ENCODE data around the gene ARSA. TPM values are rescaled to one million over a fixed set of nuclear protein-coding genes. Genes with fewer than 3 reads are reported as not detected.
A peak's percentile ranks its signal among the peaks of the same experiment; 100 is the strongest.

Gene ARSA
- polyA plus RNA-seq, 3 donors: 24.9 to 56.2 (median 44.1) TPM

DNA sequence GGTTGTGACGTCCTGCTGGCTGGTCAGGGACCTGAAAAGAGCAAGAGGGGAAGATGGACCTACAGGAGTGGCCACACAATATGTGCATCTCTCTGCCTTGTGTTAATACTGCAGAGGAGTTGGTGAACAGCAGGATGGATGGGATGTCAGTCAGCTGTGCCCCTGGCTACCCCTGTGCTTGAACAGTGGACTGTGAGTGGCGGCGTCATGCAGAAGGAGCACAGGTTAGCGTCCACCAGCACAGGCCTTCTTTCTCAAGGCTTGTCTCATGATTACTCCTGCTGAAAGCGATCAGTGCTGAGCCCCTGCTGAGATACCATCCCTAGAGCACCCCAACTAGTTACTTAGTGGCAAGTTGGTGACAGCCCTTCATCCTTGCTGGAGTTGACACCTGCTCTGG, 41.5 kb downstream of the ARSA start:
- WGBS, 3 donors: 75 to 93% (median 85%) methylated on average over 5 of the region's 5 CpGs

DNA sequence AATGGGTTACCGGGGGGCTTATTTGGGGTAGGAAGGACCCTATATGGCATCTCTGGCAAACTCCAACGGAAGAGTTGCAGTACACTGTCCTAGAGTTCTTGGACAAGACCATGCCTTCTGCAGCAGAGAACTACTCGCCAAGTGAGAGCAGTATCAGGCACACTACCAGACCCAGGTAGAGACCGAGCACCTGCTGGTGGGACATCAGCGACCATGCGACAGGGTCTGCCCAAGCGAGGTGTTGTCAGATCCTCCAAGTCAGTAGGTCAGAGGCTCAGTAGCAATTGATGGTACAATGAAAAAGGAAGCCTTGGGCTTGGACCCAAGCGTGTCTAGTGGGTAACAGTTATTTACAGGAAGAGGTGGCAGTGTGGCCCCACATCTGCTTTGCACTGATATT, 42.2 kb downstream of the ARSA start:
- 86 to 95% (median 92%) methylated on average over 8 of the region's 8 CpGs for WGBS, 3 donors
- H3K27ac ChIP-seq (ENCODE audit: low read depth, low read length): no peak overlapping the region

More for the DNA sequence above, 41.5 kb downstream of the ARSA start:
- no peak overlapping the region for H3K27ac ChIP-seq (ENCODE audit: low read depth, low read length)

DNA sequence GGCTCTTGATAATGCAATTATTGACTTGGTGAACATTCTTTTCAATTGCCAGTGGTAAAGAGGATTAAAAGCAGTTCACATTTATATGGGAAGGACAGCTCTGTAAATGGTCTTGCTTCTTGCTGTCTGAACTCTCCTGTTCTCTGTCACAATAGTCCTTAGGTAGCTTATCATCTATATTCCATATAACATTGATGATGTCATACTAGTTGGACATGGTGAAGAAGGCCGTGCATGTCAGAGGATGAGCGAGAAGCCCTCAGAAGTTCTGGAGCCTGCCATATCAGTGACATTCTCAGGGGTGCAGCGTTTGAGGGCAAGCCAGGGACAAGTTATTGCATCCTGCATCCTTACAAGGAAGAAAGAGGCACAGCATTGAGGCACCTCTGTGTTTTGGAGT, 42.7 kb downstream of the ARSA start:
- H3K27ac ChIP-seq (ENCODE audit: low read depth, low read length): no peak overlapping the region
- 91 to 96% (median 94%) methylated on average over 3 of the region's 3 CpGs for WGBS, 3 donors

DNA sequence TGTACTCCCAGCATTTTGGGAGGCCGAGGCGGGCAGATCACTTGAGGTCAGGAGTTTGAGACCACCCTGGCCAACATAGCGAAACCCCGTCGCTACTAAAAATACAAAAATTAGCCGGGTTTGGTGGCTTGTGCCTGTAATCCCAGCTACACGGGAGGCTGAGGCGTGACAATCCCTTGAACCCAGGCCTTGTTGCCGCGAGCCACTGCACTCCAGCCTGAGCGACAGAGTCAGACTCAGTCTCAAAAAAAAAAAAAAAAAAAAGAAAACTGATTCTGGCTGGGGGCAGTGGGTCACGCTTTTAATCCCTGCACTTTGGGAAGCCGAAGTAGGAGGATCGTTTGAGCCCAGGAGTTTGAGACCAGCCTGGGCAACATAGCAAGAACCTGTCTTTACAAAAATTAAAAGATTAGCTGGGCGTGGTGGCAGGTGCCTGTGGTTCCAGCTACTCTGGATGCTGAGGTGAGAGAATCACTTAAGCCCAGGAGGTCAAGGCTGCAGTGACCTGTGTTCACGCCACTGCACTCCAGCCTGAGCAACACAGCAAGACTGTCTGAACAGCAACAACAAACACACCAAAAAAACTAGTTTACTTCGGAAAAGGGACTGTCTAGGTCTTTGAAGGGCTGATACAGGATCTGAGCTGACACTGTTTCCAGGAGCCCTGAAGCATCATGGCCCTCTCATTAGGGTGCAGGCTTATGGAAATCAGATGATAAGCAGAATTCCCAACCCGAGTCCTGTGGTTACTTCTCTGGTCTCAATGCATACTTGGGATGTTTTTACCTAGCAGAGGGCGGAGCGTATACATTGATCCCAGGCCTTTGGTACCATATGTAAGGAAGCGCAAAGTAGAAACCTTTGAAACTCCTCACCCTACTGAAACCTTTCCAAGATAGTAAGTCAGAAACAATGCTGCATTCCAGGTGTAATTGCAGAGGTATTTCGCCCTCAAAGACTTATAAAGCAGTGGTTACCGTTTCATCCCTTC, 43.6 kb downstream of the ARSA start:
- 92 to 96% (median 95%) methylated on average over 23 of the region's 23 CpGs for WGBS, 3 donors

DNA sequence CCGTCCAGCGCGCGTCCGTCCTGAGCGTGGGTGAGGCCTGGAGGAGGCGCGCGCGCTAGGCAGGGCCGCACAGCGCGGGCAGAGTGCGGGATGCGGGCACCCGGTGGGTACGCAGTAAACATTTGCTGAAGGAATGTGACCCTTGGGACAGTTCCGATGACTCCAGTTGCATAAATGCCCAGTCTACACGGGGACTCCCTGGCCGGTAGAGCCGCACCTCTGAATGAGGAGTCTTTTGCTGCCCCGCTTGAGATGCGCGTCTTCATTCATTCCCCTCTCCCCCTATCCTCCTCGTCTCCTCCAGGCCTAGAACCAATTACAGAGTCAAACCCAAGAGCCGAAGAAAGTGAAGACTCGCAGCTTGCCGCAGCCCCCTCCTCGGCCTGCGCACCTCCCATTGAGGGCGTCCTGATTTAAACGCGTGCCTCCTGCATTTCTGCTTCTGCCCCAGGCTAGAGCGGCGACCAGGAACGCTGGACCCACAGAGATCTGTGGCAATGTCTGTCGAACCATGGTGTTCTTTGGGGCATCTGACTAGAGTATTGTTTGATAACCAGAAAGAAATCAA, 44.6 kb downstream of the ARSA start:
- WGBS, 3 donors: 7 to 11% (median 9%) methylated on average over 37 of the region's 37 CpGs
- no peak overlapping the region for H3K27ac ChIP-seq (ENCODE audit: low read depth, low read length)

More for the DNA sequence above, 43.6 kb downstream of the ARSA start:
- no peak overlapping the region for H3K27ac ChIP-seq (ENCODE audit: low read depth, low read length)

DNA sequence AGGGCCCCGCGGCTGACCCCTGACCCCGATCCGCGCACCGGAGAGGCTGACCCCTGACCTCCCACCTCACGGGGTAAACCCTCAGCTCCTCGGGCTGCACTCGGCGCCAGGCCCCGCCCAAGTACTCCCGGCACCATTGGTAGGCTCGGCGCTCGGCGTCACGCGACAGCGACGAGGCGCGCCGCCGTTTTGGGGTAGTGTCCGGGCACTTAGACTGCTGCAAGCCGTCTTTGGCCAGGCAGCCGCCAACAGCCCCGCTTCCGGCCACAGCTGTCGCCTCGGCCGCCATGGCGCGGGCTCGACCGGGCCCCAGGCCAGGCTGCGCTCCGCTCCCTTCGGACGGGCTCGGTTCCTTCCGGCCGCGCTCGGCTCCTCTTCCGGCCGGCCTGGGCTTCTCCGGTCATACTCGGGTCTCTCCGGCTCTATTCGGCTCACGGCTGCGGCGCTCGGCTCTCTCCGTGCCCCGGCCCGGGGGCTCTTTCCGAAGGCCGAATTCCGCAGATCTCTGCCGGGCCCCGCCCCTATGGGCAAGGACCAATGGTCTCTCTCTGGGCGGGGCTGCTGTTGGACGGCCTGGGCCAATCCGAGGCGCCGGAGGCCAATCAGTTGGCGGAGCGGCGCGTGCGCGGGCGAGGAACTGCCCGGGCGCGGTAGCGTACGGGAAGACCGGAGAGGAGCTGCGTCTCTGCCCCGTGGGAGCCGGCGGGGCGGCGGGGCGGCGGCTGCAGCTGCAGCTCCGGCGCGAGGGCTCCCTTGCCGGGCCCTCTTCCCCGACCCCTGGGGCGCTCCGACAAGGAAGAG, 45.3 kb downstream of the ARSA start, which contains the start of gene CHKB:
TSS of gene CHKB (minus strand) at position 357 of the 801 bp plus-strand sequence. CDS start at position 289, 68 bp downstream.
- 0 to 1% (median 0%) methylated on average over 73 to 96 of the region's 96 CpGs for WGBS, 3 donors
- H3K27ac ChIP-seq (ENCODE audit: low read depth, low read length): peak within 1 kb of the TSS; percentile 91

DNA sequence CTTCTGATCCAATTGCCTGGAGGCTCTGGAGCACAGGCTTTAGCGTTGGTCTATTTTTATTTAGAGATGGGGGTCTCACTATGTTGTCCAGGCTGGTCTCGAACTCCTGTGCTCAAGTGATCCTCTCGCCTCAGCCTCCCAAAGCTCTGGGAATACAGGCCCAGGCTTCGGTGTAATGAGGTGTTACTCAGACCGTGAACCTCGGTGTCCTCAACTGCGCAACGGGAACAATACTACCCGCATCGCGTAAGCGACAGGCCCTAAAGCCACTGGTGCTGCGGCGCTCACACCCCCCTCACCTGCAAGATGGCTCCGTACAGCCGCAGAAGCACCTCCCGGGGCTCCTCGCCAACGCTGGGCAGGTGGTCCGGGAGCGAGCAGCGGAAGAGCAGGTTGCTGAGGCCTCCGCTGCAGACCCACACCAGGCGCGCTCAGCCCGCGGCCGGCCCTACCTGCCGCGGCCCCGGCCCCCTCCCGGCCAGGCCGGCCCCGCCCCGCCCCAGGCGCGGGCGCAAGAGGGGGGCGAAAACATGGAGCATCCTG, 45.9 kb downstream of the ARSA start:
- peak overlapping the region; percentile 91 for H3K27ac ChIP-seq (ENCODE audit: low read depth, low read length)
- WGBS, 3 donors: 7 to 8% (median 7%) methylated on average over 26 to 39 of the region's 39 CpGs

DNA sequence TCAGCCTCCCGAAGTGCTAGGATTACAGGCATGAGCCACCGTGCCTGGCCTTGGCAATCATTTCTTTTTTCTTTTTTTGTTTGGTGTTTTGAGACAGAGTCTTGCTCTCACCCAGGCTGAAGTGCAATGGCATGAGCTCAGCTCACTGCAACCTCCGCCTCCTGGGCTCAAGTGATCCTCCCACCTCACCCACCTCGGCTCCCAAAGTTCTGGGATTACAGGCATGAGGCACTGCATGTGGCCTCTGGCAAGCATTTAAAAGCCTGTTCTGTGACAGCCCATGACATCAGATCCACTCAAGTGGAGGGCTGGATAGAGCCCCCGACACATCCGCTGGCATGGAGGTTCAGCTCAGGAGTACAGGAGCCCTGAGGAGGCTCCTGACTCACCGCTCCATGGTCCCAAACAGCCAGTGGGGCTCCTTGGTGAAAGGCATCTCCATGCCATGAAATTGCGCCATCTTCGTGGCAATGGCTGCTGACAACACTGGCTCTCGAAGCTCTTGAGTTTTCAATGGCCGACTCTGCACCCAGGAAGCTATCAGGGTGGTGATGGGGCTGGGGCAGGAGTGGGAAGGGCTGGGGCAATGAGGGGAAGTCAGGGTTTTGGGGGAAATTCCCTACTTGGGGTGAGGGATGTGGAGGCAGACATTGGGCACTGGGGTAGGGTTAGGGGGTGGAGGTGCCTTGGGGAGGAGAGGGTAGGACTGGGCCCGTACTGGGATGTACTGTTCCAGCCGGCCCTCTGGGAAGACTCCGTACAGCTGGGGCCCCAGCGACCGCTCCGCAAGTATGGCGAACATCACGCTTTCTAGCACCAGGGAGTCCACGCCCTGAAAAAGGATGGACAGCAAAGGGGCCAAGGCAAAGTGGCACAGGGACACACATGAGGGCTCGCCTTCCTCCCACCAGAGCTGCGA, 46.7 kb downstream of the ARSA start:
- H3K27ac ChIP-seq (ENCODE audit: low read depth, low read length): no peak overlapping the region

DNA sequence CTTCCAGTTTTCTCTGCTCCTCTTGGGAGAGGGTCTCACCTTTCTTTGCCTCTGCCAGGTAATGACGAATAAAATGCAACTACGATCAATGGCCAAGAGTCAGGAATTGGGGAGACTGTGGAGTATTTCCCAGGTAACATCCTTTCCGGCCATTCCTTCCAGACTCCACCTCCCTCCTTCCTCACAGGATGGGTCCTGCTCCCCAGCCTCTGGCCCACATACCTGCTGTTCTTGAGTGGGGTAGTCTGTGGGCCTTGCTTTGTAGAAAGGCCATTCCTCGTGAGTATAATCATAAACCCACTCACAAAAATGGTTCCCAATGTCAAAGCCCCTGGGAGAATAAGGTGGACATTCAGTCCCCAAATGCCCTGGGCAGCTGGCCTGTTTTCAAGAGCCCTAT, 48.2 kb downstream of the ARSA start:
- 93 to 96% (median 95%) methylated on average over 4 of the region's 4 CpGs for WGBS, 3 donors
- H3K27ac ChIP-seq (ENCODE audit: low read depth, low read length): no peak overlapping the region

More for the DNA sequence above, 46.7 kb downstream of the ARSA start:
- 89 to 94% (median 92%) methylated on average over 22 of the region's 22 CpGs for WGBS, 3 donors

DNA sequence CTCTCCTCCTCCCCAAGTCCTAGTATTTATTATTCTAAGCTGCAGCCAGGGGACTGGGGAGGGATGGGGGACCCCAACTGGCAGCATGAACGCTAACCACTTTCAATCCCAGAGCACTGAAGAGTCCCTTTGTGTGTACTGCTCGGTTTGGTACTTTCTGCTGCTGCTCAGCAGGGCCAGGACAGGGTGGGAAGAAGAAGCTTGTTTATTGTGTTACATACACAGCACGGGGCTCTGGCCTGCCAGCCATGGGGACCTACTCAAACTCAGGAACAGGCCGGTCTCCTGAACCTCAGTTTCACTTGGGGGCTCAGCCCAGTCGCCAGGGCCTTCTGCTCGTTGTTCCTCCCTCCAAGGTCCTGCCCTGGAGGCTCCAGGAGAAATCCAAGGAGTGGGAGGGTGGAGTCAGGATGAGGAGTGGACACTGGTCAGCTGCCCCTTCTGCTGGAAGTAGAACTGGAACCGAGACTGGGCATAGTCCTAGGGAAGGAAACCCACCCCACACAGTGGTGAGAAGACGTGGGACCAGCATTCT, 49.1 kb downstream of the ARSA start:
- 57 to 65% (median 61%) methylated on average over 8 of the region's 8 CpGs for WGBS, 3 donors
- H3K27ac ChIP-seq (ENCODE audit: low read depth, low read length): no peak overlapping the region

DNA sequence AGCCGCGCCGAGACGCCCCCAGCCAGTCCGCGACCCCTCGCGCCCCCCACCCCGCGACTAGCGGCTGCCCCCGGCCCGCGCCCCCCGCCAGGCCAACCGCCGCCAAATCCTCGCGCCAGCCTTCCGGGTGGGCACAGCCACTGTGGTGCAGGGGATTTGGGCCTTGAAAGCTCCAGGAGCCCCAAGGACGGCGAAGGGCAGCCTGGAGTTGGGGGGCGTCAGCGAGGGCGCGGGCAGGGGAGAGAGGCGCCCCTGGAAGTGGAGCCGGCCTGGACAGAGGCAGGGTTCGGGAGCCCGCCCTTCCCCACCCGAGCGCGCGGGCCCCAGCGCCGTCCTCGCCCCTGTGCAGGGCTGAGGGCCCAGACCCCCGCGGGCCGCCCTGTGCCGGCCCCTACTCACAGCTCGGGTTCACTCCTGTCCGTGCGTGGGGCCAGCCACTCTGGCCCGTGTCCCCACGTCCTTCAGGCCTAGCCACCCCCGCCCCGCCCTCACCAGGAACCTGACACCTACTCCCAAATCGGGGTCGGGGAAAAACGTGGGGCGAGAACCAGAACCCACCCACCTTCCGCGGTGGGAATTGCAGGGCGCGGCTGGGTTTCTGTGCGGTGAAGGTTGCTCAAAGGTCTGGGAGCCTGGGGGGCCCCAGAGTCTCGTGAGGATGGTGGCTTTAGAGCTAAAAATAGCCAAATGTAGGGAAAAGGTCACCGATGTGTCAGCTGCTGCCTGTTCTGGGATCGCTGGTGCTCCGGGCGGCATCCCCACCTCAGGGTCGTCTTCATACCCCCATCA, 49.8 kb downstream of the ARSA start, which contains the start of gene CPT1B:
TSS of gene CPT1B (minus strand) at position 441 of the 789 bp plus-strand sequence. CDS start 512 bp downstream, outside the sequence.
- H3K27ac ChIP-seq (ENCODE audit: low read depth, low read length): no peak within 1 kb of the TSS
- 25 to 37% (median 30%) methylated on average over 55 to 63 of the region's 63 CpGs for WGBS, 3 donors

DNA sequence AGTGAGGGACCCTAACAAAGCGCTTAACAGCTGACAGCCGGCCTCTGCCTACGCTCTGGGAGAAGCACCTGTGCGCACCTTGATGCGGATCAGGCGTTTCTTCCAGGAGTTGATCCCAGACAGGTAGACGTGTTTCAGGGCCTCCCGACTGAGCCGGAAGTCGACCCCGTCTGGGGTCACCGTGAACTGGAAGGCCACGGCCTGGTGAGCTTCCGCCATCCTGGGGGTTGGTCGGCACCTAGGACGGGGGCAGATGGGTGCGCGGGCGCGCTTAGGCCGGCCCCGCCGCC, 50.3 kb downstream of the ARSA start:
- WGBS, 3 donors: 46 to 62% (median 57%) methylated on average over 23 of the region's 23 CpGs
- H3K27ac ChIP-seq (ENCODE audit: low read depth, low read length): no peak overlapping the region

DNA sequence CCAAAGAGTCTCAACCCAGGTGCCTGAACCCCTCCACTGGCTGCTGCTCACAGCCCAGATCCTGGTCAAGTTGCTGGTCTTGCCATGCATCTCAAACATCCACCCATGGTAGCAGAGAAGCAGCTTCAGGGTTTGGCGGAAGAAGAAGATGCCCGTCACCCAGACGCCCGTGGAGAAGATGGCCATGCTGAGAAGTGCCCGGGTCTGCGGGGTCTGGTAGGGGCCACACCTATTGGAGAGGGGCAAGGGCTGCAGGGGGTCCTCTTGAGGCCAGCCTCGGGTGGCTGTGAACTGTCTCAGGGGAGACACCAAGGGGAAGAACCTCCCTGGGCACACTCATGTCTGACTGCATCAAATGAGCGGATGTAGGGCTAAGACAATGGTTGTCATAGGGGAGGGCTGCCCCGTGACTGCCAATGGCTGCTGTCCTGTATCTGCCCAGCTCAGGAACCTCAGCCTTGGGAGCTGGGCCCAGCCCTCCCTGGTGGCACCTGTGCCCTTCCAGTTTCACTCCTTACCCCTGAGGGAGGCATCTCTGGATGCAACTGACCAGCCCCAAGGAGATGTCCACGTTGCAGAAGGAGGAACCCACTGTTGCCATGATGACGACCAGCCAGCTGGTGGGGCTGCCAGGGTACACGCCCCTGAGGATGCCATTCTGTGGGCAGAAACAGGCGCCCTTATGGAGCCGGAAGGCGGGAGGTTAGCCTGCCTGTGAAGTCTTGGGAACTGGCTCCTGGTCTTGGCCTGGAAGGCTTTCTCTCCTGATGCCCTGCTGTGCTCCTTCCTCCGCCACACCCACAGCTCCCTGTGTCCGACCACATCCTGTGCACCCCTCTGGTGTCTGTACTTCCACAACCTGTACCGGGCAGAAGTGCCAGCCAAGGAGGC, 50.9 kb downstream of the ARSA start:
- H3K27ac ChIP-seq (ENCODE audit: low read depth, low read length): no peak overlapping the region
- 76 to 92% (median 77%) methylated on average over 18 of the region's 18 CpGs for WGBS, 3 donors

DNA sequence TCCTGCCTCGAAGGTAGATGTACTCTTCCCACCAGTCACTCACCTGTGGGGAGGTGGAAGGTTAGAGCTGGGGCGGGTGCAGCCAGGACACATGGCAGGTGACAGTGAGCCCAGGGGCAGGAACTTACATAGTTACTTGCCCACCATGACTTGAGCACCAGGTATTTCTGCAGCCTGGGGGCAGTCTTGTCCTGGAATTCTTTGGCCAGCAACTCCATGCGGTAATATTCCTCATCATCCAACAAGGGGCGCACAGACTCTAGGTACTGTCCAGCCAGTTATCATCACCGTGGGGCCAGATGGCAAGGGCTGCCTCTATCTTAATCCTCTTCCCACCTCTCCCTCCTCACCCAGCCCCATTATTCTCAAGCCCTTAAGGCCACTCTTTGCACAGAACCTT, 51.9 kb downstream of the ARSA start:
- whole genome bisulfite sequencing, 3 donors: 65 to 70% (median 68%) methylated on average over 5 of the region's 5 CpGs

DNA sequence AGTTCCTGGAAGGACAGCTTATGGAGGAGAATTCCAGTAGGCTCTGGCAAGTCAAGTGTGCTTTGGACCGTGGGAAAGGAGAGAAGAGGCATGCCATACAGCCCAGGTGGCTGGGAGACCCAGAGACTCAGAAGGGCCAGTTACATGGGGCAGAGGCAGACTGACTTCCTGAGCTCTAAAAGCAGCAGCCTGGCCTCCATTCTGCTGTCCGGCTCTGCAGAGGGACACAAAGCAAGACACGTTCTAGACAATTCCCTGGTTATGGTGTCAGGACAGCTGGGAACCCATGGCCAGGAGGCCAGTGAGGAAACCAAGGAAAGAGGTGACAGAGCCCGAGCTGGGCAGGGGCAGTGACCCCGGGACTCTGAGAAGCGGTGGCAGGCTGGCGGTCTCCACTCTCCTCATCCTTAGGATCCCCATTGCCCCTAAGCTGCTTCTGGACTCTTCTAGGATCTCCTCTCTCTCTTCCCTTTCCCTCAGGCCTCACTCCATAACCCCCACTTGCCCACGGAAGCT, 52.5 kb downstream of the ARSA start:
- WGBS, 3 donors: 81 to 91% (median 83%) methylated on average over 8 of the region's 8 CpGs
- H3K27ac ChIP-seq (ENCODE audit: low read depth, low read length): no peak overlapping the region

More for the DNA sequence above, 51.9 kb downstream of the ARSA start:
- H3K27ac ChIP-seq (ENCODE audit: low read depth, low read length): no peak overlapping the region
